HepG2 (cell line): ENCODE results near the gene GALR3. TPM values are rescaled to one million over a fixed set of nuclear protein-coding genes. Genes with fewer than 3 reads are reported as not detected.

ENCODE experiments used
- ARHGAP35 ChIP-seq: sonication (generic); formaldehyde crosslinking; IDR thresholded peaks from 2 replicates; pipeline ENCODE4 v1.9.0; 2022; ENCODE audit warnings: mild to moderate bottlenecking, inconsistent platforms, moderate library complexity, missing genetic modification reagents, borderline replicate concordance
- CEBPZ ChIP-seq: IDR thresholded peaks from 2 replicates; pipeline ENCODE4 v1.6.1; 2012; ENCODE audit warnings: low read length, improper control_type of control experiment
- HDAC1 ChIP-seq: sonication (generic); formaldehyde crosslinking; IDR thresholded peaks from 2 replicates; pipeline ENCODE4 v1.5.1; 2020; ENCODE audit warnings: mild to moderate bottlenecking, missing genetic modification reagents
- HNF1B ChIP-seq: sonication (generic); formaldehyde crosslinking; IDR thresholded peaks from 2 replicates; pipeline ENCODE4 v1.5.1; 2020; ENCODE audit warnings: mild to moderate bottlenecking, moderate library complexity, missing genetic modification reagents
- ISX ChIP-seq: sonication (generic); formaldehyde crosslinking; conservative IDR thresholded peaks from 2 replicates; pipeline ENCODE4 v1.5.0; 2020; ENCODE audit warnings: missing genetic modification reagents
- KDM2A ChIP-seq: sonication (generic); formaldehyde crosslinking; IDR thresholded peaks from 2 replicates; pipeline ENCODE4 v1.4.0; 2020; ENCODE audit warnings: low read depth, missing genetic modification reagents, borderline replicate concordance
- MLXIP ChIP-seq: sonication (generic); formaldehyde crosslinking; IDR thresholded peaks from 2 replicates; pipeline ENCODE4 v1.9.0; 2021; ENCODE audit warnings: missing genetic modification reagents, borderline replicate concordance
- NKX3-1 ChIP-seq: sonication (generic); formaldehyde crosslinking; IDR thresholded peaks from 2 replicates; pipeline ENCODE4 v1.5.0; 2020; ENCODE audit warnings: missing genetic modification reagents
- SAP130 ChIP-seq: IDR thresholded peaks from 2 replicates; pipeline ENCODE4 v1.6.1; 2016; ENCODE audit warnings: low read depth
- SMAD1 ChIP-seq: sonication (generic); formaldehyde crosslinking; IDR thresholded peaks from 2 replicates; pipeline ENCODE4 v1.4.0; 2020; ENCODE audit warnings: missing genetic modification reagents, low read depth, mild to moderate bottlenecking, borderline replicate concordance
- STAT6 ChIP-seq: sonication (generic); formaldehyde crosslinking; IDR thresholded peaks from 2 replicates; pipeline ENCODE4 v1.4.0; 2020; ENCODE audit warnings: missing genetic modification reagents, mild to moderate bottlenecking, borderline replicate concordance
- ZNF30 ChIP-seq: sonication (generic); formaldehyde crosslinking; IDR thresholded peaks from 2 replicates; pipeline ENCODE4 v1.5.0; 2020; ENCODE audit warnings: mild to moderate bottlenecking, missing genetic modification reagents
- ZNF687 ChIP-seq: sonication (generic); formaldehyde crosslinking; IDR thresholded peaks from 2 replicates; pipeline ENCODE4 v1.5.1; 2020; ENCODE audit warnings: mild to moderate bottlenecking, missing genetic modification reagents, moderate library complexity
- polyA plus RNA-seq, 8 experiments: library from polyadenylated mRNA; depleted of rRNA in 3 of 8; stranded (reverse) in 7 of 8; unstranded in 1 of 8; fragments of >200 nt; fragmentation: Illumina TruSeq in 4 of 8; extraction: Trizol in 4 of 8; gene quantifications; 2 replicates each; pipeline versions ENCODE4 v1.2.1 to v1.2.3, GENCODE V29; 2011 to 2016; ENCODE audit warnings: low read depth in 4 of 8, missing spikeins in 1 of 8, mixed read lengths in 1 of 8; ENCODE audit not compliant: insufficient read depth in 1 of 8
- total RNA-seq, 5 experiments: library from RNA; depleted of rRNA; stranded (reverse); fragments of >200 nt; fragmentation: Illumina TruSeq; extraction: Trizol; gene quantifications; 2 replicates each; pipeline ENCODE4 v1.2.3, GENCODE V29; 2016; ENCODE audit warnings: low read depth in 1 of 5

GALR3 gene
- total and polyA plus RNA-seq, 2 of the 13 experiments (the other 11 are each of a cell fraction or from before 2014, with no cell fraction given), result 0.13 TPM; not detected in 1

GRCh38 chr22:37777122-37777687, 46.0 kb upstream of the GALR3 start (continued):
- TF ChIP-seq HDAC1 (no peak), HNF1B (CRISPR knock-in tag) (no peak), MLXIP (no peak), CEBPZ (no peak), ARHGAP35 (no peak), STAT6 (CRISPR knock-in tag) (no peak), KDM2A (peak; percentile 62; the same call in 1 of the 2 replicates), SAP130 (CRISPR knock-in tag) (peak; percentile 66; the same call in 1 of the 2 replicates), NKX3-1 (CRISPR knock-in tag) (0 out of 2 replicates have a peak, but pooled peaks have one; percentile 26), ISX (0 out of 2 replicates have a peak, but pooled peaks have one; percentile 33), SMAD1 (CRISPR knock-in tag) (no peak), ZNF687 (CRISPR knock-in tag) (peak; percentile 78), ZNF30 (no peak)
